ENCODE measurements around the gene SEZ6. TPM values are rescaled to one million over a fixed set of nuclear protein-coding genes. Genes with fewer than 3 reads are reported as not detected.

SEZ6 gene
- total and polyA plus RNA-seq, 7 donors, result 0.04 TPM; not detected in 6

- H3K4me1 ChIP-seq, result peaks cover 26% of the 10 kb centered on the region
- no peaks in the 10 kb centered on the region for H3K9me3 ChIP-seq
- H3K27ac ChIP-seq, result no peak overlapping the region
- ATAC-seq (no peak), DNase-seq (no peak)
- H3K36me3 ChIP-seq (ENCODE audit: insufficient read depth in 1 of 2, low read depth in 1 of 2), result peaks cover 27 to 99% of the 10 kb centered on the region in 2 donors
- H3K4me3 ChIP-seq, result no peak overlapping the region
- TF ChIP-seq CTCF (IDR thresholded peaks at IDR 0.05), result no peak
- no peaks in the 10 kb centered on the region for H3K27me3 ChIP-seq (ENCODE audit: insufficient read depth in 3 of 3, low read length in 2 of 3)
- WGBS, 3 donors, result 84 to 87% (median 86%) methylated on average over 20 of the region's 20 CpGs
- intact Hi-C loops (cut with DNase I), result loop anchor here in 1 of 2 donors (2.0 to 10.0 kb wide), 2 partner anchors 156 to 268 kb away; partner anchors contain the start of gene BLTP2
Measured at GRCh38 chr17:28912281-28912937, 93.4 kb downstream of the SEZ6 start.

GRCh38 chr17:28911411-28912045, 94.3 kb downstream of the SEZ6 start:
- Histone ChIP-seq H3K36me3 (ENCODE audit: insufficient read depth in 1 of 2, low read depth in 1 of 2) (peaks cover 24 to 99% of the 10 kb centered on the region in 2 donors), H3K4me3 (no peak overlapping the region), H3K9me3 (no peaks in the 10 kb centered on the region), H3K27ac (no peak overlapping the region), H3K27me3 (ENCODE audit: insufficient read depth in 3 of 3, low read length in 2 of 3) (no peaks in the 10 kb centered on the region), H3K4me1 (peaks cover 17% of the 10 kb centered on the region)
- TF ChIP-seq CTCF (IDR thresholded peaks at IDR 0.05), result no peak
- WGBS, 3 donors, result 88 to 95% (median 89%) methylated on average over 13 of the region's 13 CpGs
- intact Hi-C loops (cut with DNase I), result loop anchor here in 1 of 2 donors (2.0 to 10.0 kb wide), 2 partner anchors 155 to 267 kb away; partner anchors contain the start of gene BLTP2
- no peak for ATAC-seq
- DNase-seq, result no peak

GRCh38 chr17:28910534-28910933, 95.3 kb downstream of the SEZ6 start:
- no peak overlapping the region for H3K4me3 ChIP-seq
- intact Hi-C loops (cut with DNase I), result loop anchor here in 1 of 2 donors (10.0 kb wide), 1 partner anchor 266 kb away; the partner anchor contains the start of gene BLTP2
- peaks cover 23 to 99% of the 10 kb centered on the region in 2 donors for H3K36me3 ChIP-seq (ENCODE audit: insufficient read depth in 1 of 2, low read depth in 1 of 2)
- no peak overlapping the region for H3K27ac ChIP-seq
- no peaks in the 10 kb centered on the region for H3K9me3 ChIP-seq
- no peaks in the 10 kb centered on the region for H3K27me3 ChIP-seq (ENCODE audit: insufficient read depth in 3 of 3, low read length in 2 of 3)
- H3K4me1 ChIP-seq, result peaks cover 15% of the 10 kb centered on the region
- no peak for TF ChIP-seq CTCF (IDR thresholded peaks at IDR 0.05)
- 87 to 92% (median 89%) methylated on average over 1 of the region's 1 CpG for WGBS, 3 donors
- no peak for ATAC-seq
- DNase-seq, result no peak

- no peak for TF ChIP-seq CTCF (IDR thresholded peaks at IDR 0.05)
- Histone ChIP-seq H3K4me3 (no peak overlapping the region), H3K27me3 (ENCODE audit: insufficient read depth in 3 of 3, low read length in 2 of 3) (no peaks in the 10 kb centered on the region), H3K4me1 (peaks cover 15% of the 10 kb centered on the region), H3K36me3 (ENCODE audit: insufficient read depth in 1 of 2, low read depth in 1 of 2) (peaks cover 15 to 83% of the 10 kb centered on the region in 2 donors), H3K27ac (peak overlapping the region; percentile 61), H3K9me3 (no peaks in the 10 kb centered on the region)
- ATAC-seq (peak in 3 of 4 donors; percentile 24 to 51 (median 40)), DNase-seq (no peak)
- intact Hi-C loops (cut with DNase I), result no loop called here
- WGBS, 3 donors, result 27 to 40% (median 34%) methylated on average over 6 of the region's 6 CpGs
Measured at GRCh38 chr17:28908640-28909167, 97.1 kb downstream of the SEZ6 start.
